OCI-LY3 (cell line): Measurements from ENCODE around the gene CA12.

ENCODE experiments used
- EZH2phosphoT487 ChIP-seq: fragments of 200-600 bp; shearing (Covaris generic); IDR thresholded peaks from 2 replicates; pipeline ENCODE4 v1.6.1; 2018; ENCODE audit warnings: antibody characterized with exemption, mixed run types, low read depth
- TF ChIP-seq, protein P1 (sequence below): fragments of 200-600, 300-600 bp; sonication (generic); IDR thresholded peaks from 2 replicates; pipeline ENCODE4 v1.5.1; 2014; ENCODE audit warnings: antibody characterized with exemption, low read length, low read depth

DNA sequence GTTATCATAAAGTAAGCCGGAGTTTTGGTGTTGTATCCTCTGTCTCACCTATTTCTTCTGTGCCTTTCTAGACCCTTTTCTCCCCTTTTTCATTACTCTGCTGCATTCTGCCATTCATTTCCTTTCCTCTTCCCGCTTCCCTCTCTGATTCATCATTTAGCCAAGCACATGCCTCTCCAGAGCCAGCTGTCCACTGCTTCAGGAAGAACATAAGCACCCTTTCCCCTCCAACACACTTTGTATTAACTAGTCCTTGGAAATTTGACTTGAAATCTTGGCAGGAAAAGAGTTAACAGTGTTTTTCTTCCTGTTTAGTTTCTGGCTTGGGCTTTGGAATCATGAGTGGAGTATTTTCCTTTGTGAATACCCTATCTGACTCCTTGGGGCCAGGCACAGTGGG is 94.5 kb downstream of the CA12 start:
- TF ChIP-seq, protein P1, sequence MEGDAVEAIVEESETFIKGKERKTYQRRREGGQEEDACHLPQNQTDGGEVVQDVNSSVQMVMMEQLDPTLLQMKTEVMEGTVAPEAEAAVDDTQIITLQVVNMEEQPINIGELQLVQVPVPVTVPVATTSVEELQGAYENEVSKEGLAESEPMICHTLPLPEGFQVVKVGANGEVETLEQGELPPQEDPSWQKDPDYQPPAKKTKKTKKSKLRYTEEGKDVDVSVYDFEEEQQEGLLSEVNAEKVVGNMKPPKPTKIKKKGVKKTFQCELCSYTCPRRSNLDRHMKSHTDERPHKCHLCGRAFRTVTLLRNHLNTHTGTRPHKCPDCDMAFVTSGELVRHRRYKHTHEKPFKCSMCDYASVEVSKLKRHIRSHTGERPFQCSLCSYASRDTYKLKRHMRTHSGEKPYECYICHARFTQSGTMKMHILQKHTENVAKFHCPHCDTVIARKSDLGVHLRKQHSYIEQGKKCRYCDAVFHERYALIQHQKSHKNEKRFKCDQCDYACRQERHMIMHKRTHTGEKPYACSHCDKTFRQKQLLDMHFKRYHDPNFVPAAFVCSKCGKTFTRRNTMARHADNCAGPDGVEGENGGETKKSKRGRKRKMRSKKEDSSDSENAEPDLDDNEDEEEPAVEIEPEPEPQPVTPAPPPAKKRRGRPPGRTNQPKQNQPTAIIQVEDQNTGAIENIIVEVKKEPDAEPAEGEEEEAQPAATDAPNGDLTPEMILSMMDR: no peak
- TF ChIP-seq EZH2phosphoT487: no peak
